ENCODE measurements around the gene PSMD9.

DNA sequence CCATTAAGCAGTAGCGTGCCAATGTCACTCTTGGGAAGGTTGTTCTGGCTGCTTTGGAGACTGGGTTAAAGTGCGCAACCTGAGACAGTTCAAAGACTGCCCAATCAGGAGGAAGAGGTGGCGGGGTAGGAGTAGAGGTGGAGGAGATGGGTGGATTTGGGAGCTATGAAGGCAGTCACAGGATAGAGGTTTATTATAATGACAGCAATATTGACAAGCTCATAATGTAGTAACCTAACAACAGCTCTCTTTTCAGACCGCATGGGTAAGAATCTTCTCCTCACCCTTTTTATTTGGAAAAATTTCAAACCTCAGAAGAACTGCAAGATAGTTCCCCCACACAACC, 5.3 kb upstream of the PSMD9 start:
- no peak for TF ChIP-seq POLR2AphosphoS5 (IDR thresholded peaks at IDR 0.05; ENCODE audit: insufficient read depth in 1 of 2, low read depth in 1 of 2)
- TF ChIP-seq, protein P1, sequence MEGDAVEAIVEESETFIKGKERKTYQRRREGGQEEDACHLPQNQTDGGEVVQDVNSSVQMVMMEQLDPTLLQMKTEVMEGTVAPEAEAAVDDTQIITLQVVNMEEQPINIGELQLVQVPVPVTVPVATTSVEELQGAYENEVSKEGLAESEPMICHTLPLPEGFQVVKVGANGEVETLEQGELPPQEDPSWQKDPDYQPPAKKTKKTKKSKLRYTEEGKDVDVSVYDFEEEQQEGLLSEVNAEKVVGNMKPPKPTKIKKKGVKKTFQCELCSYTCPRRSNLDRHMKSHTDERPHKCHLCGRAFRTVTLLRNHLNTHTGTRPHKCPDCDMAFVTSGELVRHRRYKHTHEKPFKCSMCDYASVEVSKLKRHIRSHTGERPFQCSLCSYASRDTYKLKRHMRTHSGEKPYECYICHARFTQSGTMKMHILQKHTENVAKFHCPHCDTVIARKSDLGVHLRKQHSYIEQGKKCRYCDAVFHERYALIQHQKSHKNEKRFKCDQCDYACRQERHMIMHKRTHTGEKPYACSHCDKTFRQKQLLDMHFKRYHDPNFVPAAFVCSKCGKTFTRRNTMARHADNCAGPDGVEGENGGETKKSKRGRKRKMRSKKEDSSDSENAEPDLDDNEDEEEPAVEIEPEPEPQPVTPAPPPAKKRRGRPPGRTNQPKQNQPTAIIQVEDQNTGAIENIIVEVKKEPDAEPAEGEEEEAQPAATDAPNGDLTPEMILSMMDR (IDR thresholded peaks at IDR 0.05), result no peak
- no peak for TF ChIP-seq POLR2A (IDR thresholded peaks at IDR 0.05)

Data from vagina (tissue), 2 donors.